GM19395 (cell line): ENCODE results near the gene CPHXL2.
A peak's percentile ranks its signal among the peaks of the same experiment; 100 is the strongest.

Experiments
- ATAC-seq: cut with Tn5 transposase; IDR thresholded peaks from one replicate; pipeline ENCODE4 v1.9.1; 2021; ENCODE audit warnings: mild to moderate bottlenecking, moderate library complexity; ENCODE audit not compliant: unreplicated experiment

The CPHXL2 gene

GRCh38 chr16:75644240-75645012, 32.4 kb downstream of the CPHXL2 start:
- ATAC-seq, result no peak

- no peak for ATAC-seq
Measured at GRCh38 chr16:75640598-75640997, 36.2 kb downstream of the CPHXL2 start.

GRCh38 chr16:75635036-75635435, 41.8 kb downstream of the CPHXL2 start:
- ATAC-seq, result no peak

DNA sequence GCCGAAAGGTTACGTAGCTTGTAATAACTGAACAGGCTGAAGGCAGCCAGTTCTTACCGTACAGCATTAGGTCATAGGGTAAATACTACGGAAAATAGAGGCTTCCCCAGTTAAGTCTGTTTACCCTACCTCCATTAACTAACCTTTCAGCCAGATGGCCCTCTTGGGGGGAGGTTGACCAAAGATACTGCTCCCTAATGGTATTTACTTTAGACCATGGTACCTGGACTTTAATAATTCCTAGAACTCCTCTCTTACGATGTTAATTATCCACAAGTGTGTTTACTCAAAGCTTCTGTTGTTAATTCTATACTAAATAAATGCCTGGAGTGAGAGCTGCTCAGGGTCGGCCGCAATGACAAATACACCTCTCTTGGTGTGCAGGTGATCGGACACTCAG, 44.0 kb downstream of the CPHXL2 start:
- no peak for ATAC-seq

DNA sequence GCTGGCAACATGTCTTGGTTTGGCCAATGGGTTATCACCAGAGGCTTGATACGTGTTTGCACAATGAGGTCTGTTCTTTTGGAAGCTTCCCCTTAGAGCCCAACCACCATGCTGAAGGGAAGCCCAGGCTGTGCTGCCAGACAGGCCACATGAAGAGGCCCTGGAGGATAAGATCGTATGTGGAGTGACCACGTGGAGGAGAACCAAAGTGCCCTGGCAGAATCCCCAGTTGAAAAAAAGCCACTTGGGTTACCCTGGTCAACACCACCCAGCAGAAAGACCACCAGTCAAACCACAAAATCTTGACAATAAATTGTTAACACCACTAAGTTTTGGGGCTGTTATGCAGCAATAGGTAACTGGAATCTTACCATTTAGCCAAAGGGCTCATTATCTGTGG, 46.8 kb downstream of the CPHXL2 start:
- ATAC-seq, result no peak

- ATAC-seq, result no peak
Measured at GRCh38 chr16:75629132-75629531, 47.7 kb downstream of the CPHXL2 start.

DNA sequence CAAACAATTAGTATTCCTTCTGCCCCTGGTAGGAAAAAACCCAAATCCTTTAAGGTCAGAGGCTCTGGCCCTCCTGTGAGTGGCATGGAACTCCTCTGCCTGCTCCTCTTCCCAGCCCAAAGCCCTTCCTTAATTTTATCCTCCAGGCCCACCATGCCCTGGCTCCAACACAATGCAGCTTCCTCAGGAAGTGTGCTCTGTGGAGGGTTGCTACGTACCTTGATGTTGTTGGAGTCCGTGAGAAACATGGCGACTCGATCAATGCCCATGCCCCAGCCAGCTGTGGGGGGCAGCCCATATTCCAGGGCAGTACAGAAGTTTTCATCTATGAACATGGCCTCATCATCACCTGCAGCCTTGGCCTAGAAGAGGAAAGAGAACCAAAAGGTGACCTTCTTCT, 48.5 kb downstream of the CPHXL2 start:
- no peak for ATAC-seq

- ATAC-seq, result no peak
Measured at GRCh38 chr16:75627851-75628250, 49.0 kb downstream of the CPHXL2 start.

- ATAC-seq, result no peak
Measured at GRCh38 chr16:75626806-75627205, 50.0 kb downstream of the CPHXL2 start.

DNA sequence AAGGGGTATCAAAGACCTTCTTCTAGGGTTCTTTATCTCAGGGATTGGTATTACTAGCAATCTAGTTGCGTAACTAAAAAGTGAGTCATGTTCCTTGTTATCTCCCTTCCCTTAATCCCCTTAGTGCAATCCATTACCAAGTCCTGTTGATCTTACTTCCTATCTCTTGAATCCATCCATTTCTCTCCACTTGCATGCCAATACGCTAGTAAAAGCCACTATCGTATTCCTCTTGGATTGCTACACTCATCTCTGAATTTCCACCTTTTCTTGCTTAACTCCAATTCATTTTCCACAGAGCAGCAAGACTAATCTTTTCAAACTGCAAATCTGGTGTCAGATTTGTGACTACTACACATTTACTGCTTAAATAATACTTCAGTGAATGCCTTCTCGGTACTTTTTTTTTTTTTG, 51.9 kb downstream of the CPHXL2 start:
- no peak for ATAC-seq

DNA sequence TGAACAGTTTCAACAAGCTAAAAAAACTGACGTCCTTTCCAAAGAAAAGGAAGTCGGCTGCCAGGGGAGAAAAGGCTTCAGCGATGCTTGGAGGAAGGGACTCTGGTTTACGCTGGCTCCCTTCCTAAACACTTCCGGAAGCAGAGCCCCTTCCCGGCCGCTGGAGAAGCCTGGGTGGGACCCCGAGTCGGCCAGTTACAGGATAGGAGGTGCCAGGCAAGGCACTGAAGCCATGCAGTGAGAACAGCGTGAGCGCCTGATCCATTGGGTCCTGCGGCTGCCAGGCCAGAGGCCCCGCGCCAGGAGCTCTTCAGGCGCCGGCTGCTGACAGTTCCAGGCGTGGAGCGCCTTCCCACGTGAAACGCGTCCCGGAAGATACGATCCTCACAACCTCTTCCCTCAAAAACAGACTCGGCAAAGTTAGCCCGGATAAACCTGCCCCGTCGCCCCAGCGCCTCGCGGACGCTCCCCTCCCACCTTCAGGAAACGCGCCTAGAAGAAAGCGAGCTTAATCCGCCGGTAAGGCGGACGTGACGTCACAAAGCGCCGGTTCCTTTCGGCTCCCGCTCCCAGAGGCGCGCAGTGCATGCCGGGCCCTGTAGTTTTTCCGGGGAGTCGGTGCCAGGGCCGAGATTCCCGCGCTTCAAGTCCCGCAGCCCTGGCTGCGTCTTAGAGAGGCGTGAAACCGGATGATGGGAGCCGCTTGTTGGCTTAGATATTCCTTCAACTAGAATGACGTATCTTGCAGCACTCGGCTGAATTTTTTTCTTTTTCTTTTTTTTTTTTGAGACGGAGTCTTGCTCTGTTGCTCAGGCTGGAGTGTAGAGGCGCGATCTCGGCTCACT, 53.8 kb downstream of the CPHXL2 start, which contains the start of gene ADAT1:
Gene ADAT1, minus strand, starts transcription at position 521 of the 845 bp plus-strand sequence. CDS start 2,482 bp downstream, outside the sequence.
- peak; percentile 90 for ATAC-seq

GRCh38 chr16:75621170-75621477, 55.7 kb downstream of the CPHXL2 start:
- no peak for ATAC-seq

DNA sequence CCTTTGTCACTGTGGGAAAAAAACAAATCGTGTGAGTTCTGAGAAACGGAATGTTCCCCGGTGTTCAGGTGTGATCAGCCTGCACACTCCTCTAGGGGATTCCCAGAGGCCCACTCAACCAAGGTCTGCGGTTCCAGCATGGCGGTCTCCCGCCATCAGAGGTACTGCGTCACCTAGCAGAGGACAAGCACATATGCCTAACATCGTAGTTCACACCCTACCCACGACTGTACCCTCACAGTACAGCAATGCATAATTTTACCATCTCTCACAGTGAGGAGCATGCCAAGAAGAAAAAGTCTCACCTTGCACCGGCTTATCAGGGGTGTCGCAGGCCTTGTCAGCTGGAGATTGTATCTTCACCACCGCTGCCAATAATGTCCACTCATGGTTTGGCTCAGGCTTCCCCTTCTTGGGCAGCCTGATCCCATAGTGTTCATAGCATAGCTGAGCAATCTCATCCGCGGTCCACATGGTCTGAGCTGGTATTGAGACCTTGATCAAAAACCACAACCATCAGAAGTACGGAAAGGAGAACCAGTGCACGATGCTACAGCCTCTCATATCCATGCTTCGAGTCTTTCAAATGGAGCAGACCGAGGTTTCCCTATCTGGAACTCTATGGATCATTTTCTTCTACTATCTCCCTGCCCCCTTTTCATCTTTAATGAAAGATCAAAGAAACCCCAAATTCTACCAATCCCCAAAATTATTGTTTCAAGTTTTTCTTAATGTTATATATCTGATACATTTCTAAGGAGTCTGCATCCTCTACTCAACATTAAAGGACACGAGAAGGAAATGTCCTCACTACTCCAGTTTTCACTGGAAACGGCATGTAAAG, 56.3 kb downstream of the CPHXL2 start:
- no peak for ATAC-seq

DNA sequence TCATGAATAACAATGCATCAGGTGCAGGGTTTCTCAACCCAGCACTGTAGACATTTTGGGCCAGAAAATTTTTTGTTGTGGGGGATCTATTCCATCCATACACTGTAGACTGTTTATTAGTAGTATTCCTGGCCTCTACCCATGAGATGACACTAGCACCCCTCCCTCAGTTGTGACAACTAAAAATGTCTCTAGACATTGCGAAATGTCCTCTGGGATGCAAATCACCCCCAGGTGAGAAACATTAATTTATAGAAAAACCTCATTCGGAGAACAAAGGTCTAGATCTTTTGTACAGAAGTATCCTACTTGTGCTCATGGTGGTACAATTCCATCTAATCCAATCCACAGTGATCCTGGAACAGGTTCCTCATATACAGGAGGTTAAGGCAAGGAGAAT, 58.0 kb downstream of the CPHXL2 start:
- ATAC-seq, result no peak

DNA sequence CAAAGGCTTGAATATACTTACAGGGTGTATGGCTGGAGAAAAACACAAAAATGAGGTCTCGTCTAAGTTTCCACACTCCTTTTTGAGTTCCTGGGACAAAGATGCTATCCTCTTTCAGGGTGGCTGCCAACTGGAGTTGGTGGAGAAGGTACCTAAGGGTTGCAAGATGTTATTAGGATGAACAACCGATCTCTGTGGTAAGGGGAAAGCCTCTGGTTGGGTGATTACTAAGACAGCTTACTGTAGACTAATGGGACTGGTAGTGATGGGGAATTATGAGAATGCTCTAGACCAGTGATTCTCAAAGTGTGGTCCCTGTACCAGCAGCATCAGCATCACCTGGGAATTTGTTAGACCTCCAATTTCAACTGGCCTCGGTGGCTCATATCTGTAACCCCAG, 59.7 kb downstream of the CPHXL2 start:
- ATAC-seq, result no peak

DNA sequence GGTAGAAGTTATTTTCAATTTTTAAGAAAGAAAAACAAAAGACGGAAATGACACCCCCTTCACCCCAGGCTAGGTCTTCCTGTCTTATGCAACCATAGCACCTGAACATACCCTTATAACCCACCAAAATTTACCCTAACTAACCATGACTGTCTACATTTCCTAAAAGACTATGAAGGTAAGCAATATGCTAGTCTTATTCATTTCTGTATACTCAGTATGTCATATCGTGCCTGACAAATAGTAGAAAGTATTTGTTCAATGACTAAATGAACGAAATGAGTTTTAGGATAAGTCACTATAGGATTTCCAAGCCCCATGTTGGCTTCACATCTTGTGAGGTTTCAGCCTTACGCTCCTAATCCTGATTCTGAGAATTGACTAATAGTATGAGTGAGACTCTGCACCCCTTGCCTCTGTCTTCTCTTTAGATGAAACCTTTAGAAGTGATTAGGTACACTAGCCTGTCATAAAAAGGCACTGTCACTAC, 60.2 kb downstream of the CPHXL2 start:
- ATAC-seq, result no peak

DNA sequence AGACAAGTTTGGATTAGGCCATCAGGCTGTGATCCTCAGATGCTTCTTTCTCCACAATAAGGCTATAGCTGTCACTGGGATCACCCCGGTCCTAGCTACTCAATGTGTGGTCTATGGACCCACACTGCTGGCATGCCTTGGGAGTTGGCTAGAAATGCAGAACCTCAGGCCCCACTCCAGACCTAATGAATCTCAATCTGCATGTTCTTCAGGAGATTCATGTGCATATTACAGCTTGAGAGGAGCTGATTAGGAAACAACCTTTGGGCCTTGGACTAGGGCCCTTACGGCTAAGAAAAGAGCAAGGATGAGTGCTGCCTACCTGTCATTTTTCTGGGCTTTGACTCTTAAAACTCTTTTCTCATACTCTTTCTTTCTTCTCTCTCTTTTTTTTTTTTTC, 61.2 kb downstream of the CPHXL2 start:
- ATAC-seq, result no peak

- no peak for ATAC-seq
Measured at GRCh38 chr16:75614066-75614897, 62.5 kb downstream of the CPHXL2 start.
